ENCODE data around the gene NR4A1.

- TF ChIP-seq CTCF (IDR thresholded peaks at IDR 0.05; ENCODE audit: insufficient read depth, low read depth, low read length) (no peak), EZH2 (IDR thresholded peaks at IDR 0.05; ENCODE audit: insufficient read depth, low read length) (no peak)
Measured at GRCh38 chr12:52054833-52055730, 3.8 kb downstream of the NR4A1 start.

Data from astrocyte (in vitro differentiated cells and primary cell).